Hematopoietic multipotent progenitor cell (in vitro differentiated cells): ENCODE results near the gene NOP56. TPM values are rescaled to one million over a fixed set of nuclear protein-coding genes. Genes with fewer than 3 reads are reported as not detected.
A peak's percentile ranks its signal among the peaks of the same experiment; 100 is the strongest.

Experiments used
- DNase-seq, 3 donors: peaks; one replicate each; pipeline ENCODE4 v3.0.0-alpha.2; 2011 to 2015; ENCODE audit warnings: low read depth in 2 of 3, low spot score in 2 of 3
- total RNA-seq: library from RNA; depleted of rRNA; stranded (reverse); fragments of >200 nt; gene quantifications from one replicate; pipeline ENCODE4 v1.2.3, GENCODE V29; 2012

The NOP56 gene
- 183 TPM for total RNA-seq

DNA sequence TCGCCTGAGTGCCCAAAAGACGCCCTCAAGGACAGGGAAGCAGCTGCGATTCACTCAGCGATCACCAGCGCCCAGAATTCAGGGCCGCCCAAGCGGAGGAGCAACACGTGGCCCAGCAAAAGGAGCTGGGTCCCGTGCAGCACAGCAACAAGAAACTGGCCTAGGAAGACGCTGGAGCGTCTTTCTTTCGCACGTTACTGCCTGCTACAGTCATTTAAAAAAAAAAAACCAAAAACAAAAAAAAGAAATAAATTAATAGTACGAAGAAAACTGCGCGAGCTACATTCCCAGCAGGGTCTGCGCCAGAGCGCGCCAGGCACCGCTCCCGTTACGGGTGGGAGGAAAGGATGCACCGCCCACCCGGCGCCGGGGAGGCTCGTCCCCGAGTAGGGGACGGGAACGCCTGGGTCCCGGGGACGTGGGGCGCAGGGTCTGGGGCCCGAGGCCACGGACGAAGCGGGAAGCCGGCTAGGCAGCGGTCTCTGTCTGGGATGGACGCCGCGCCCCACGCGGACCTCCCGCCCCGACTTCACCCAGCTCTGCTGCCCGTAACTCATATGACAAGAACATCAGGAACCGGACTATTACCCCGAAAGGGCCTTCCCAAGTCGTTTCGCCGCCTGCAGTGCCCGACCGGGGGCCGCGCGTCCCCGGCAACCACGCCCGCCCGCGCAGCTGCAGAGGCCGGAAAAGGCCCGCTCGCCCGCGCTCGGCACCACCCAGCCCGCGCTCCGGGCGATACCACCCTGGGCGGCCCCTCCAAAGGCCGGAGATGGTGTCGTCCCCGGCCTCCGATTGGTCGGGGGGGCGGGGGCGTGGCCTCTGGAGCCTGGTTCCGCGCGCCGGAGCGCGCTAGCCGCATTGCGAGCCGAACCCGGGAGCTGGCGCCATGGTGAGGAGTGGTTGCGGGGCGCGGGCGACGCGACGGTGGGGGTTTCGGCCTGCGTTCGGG, at the start of gene NOP56:
NOP56 (plus strand) TSS at position 861 of the 952 bp plus-strand sequence; CDS start at position 890, 29 bp downstream.
- DNase-seq = peak; percentile 92 to 94 (median 94)

DNA sequence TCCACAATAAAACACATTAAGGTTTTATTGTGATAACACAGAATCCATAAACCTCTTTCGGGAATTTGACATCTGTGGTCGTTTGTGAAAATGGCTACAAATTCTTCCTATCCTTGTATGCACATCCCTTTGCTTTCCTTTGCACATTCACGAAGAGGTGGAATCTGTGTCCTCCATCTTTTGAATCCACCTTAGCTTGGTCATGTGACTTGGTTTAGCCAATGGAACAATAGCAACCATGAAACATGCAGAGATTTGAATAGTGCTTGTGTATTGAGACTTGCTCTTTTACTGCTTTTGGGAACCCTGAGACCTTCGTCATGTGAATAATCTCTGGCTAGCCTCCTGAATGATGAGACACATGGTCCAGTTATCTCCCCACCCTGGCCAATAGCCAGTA, 49.7 kb upstream of the NOP56 start:
- DNase-seq = no peak

GRCh38 chr20:2603816-2604505, 48.5 kb upstream of the NOP56 start:
- DNase-seq = no peak

- DNase-seq = no peak
Measured at GRCh38 chr20:2604506-2604835, 48.0 kb upstream of the NOP56 start.

DNA sequence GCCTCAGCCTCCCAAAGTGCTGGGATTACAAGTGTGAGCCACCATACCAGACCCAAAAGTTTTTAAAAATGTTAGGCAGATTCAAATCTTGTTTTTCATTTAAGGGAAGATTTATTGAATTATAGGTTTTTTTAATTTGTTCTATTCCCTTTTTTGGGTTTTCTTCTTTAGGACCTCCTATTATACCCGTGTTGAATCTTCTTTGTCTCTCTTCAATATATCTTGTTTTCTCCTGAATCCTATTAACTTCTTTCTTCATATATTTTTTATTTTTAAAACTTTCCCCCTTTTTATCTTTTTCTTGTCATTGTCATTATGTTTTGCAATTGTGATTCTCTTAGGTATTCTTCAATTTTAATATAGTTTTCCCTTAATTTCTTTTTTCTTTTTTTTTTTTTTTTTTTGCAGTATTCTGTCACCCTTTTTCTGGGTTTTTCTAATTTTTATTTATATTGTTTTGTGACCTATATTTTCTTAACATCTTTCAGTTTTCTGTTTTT, 45.9 kb upstream of the NOP56 start:
- DNase-seq = no peak

- no peak for DNase-seq
Measured at GRCh38 chr20:2610326-2610725, 42.1 kb upstream of the NOP56 start.

- no peak for DNase-seq
Measured at GRCh38 chr20:2610941-2611720, 41.3 kb upstream of the NOP56 start.

DNA sequence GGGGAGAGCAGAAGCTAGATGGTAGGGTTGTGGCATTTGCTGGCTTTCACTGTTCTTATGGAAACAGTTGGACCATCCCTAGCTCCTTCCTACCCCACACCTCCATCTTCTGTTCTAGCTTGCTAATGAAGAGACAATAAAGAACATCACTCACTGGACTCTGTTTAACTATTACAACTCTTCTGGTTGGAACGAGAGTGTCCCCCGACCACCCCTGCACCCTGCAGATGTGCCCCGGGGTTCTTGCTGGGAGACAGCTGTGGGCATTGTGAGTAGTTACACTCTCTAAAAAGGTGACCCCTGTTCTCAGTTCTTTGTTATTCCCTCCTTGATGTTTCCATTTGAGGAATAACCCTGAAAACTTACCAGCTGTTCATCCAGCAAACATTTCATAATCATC, 40.4 kb upstream of the NOP56 start:
- DNase-seq = no peak

GRCh38 chr20:2616634-2617033, 35.8 kb upstream of the NOP56 start:
- no peak for DNase-seq

GRCh38 chr20:2617099-2617714, 35.2 kb upstream of the NOP56 start:
- DNase-seq = no peak

DNA sequence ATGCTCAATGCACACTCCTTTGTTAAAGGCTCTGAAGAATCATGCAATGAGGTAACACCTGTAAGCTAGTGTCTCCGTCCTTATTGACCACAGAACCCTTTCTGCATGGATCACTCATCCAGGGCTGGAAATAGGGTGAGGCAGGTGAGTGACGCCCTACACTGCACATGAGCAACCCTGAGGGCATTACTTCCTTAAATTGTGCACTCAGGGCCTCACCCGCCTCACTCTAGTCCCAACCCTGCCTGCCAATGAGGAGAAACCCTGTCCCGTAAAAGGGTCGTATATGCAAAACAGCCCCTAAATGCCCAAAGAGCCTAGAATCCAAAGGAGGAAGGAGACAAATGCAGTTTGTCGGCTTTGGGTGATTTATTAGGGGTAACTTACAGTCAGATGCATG, 33.6 kb upstream of the NOP56 start:
- DNase-seq = no peak

- no peak for DNase-seq
Measured at GRCh38 chr20:2619337-2619736, 33.1 kb upstream of the NOP56 start.

- no peak for DNase-seq
Measured at GRCh38 chr20:2619961-2620595, 32.4 kb upstream of the NOP56 start.

DNA sequence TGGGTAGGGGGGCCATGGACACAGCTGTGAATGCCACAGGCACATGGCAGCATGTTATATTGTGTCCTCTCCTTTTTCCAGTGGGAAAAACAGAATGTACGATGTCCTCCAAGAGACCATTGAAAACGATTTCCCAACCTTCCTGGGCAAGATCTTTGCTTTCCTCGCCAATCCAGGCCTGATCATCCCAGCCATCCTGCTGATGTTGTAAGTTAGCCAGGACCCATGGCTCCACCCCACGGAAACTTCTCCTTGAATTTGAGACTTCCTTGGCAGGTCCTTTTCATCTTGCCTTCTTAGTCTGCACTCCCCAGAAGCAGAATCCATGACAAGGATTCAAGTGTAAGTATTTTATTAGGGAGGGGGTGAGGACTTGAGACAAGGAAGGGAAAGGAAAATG, 28.2 kb upstream of the NOP56 start:
- no peak for DNase-seq

- no peak for DNase-seq
Measured at GRCh38 chr20:2625062-2625461, 27.4 kb upstream of the NOP56 start.

DNA sequence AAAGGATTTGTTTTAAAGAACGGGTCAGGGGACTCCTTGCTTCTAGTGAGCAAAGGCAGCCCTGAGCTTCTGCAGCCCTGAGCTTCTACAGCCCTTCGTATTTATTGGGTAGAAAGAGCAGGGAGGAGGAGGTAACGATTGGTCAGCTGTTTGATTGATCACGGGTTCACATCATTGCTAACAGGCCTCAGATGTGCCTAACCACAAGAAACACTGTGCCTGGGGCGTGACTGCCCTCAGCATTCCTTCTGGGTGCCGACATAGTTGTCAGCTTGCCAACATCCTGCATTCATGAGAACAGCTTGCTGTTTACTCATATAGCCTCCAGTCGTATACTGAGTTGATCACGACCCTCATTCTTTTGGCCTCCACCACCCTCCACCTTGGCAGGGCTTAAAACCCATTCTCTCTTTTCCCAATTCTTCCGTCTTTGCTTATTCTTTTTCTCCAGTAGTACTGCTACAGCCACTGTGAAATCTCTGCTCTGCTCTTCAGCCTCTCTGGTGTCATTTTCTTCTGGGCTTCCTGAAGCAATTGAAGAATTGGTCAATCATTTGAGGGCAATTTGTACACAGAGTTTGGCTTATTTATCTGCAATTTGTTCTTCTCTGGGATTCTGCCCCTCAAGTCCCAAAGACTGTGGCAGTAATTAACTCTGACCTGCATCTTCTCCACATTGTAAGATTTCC, 25.4 kb upstream of the NOP56 start:
- no peak for DNase-seq

GRCh38 chr20:2631228-2631627, 21.2 kb upstream of the NOP56 start:
- no peak for DNase-seq

DNA sequence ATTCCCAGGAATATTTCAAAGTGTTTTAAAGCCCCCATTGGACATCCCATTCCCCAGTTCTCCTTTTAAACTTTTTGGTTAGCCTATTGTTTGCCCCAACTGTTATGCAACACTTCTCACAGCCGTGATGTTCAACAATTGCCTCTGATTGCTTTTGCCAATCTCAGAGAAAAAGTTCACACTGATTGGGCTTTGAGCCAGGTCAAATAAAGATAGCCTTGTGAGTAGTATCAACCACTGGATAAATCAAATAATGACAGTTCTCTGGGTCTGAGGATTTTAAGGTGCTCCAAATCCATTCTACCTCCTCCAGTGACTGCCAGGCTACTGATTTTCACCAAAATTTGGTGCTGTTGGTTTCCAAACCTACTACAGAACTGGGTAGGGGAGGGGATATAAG, 19.1 kb upstream of the NOP56 start:
- DNase-seq = no peak

DNA sequence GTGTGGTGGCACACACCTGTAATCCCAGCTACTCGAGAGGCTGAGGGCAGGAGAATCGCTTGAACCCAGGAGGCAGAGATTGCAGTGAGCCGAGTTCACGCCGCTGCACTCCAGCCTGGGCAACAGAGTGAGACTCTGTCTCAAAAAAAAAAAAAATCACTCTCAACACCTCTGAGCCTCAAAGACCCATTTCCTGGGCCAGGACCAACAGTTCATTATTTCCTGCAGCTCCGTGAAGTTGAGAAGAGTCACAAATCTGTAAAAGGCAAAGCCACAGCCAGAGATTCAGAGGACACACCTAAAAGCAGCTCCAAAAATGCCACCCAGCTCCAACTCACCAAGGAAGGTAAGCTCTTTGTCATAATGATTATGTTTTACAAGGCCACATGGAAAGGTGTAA, 15.2 kb upstream of the NOP56 start:
- no peak for DNase-seq

- no peak for DNase-seq
Measured at GRCh38 chr20:2640260-2640659, 12.2 kb upstream of the NOP56 start.
